Fibroblast of lung (primary cell): ENCODE data around the gene SYT7. TPM values are rescaled to one million over a fixed set of nuclear protein-coding genes. Genes with fewer than 3 reads are reported as not detected.

ENCODE experiments used
- DNase-seq, 2 donors: peaks; one replicate each; pipeline versions ENCODE4 v3.0.0 to v3.0.0-alpha.2; 2010; ENCODE audit warnings: low read depth in 2 of 2
- H2AFZ ChIP-seq: 2 replicates; pipeline ENCODE4 v1.5.1; 2012; ENCODE audit warnings: low read length, control low read depth, inconsistent platforms
- H3K27ac ChIP-seq: 2 replicates; pipeline ENCODE4 v1.5.1; 2011; ENCODE audit warnings: low read length, control low read depth; ENCODE audit not compliant: insufficient read depth
- H3K27me3 ChIP-seq: 2 replicates; pipeline ENCODE4 v1.5.1; 2011; ENCODE audit warnings: mild to moderate bottlenecking, low read length; ENCODE audit not compliant: control insufficient read depth, insufficient read depth
- H3K36me3 ChIP-seq: 2 replicates; pipeline ENCODE4 v1.5.1; 2011; ENCODE audit warnings: low read length; ENCODE audit not compliant: control insufficient read depth, insufficient read depth
- H3K4me1 ChIP-seq: 2 replicates; pipeline ENCODE4 v1.5.1; 2011; ENCODE audit warnings: low read length; ENCODE audit not compliant: control insufficient read depth, insufficient read depth; ENCODE audit errors: extremely low read depth
- H3K4me2 ChIP-seq: 2 replicates; pipeline ENCODE4 v1.5.1; 2011; ENCODE audit warnings: low read length, control low read depth; ENCODE audit not compliant: insufficient read depth; ENCODE audit errors: extremely low read depth
- H3K4me3 ChIP-seq, 4 experiments: fragments of 200-600 bp in 1 of 4; sonication (generic) in 1 of 4; replicated peaks in 1 of 4; 2 replicates each; pipeline ENCODE4 v1.5.1; 2011 to 2016; ENCODE audit warnings: low read length in 4 of 4, low read depth in 3 of 4, mild to moderate bottlenecking in 3 of 4, control low read depth in 2 of 4, inconsistent platforms in 1 of 4, mixed read lengths in 1 of 4; ENCODE audit not compliant: insufficient read depth in 1 of 4; ENCODE audit errors: control extremely low read depth in 1 of 4
- H3K79me2 ChIP-seq: 2 replicates; pipeline ENCODE4 v1.5.1; 2012; ENCODE audit warnings: mild to moderate bottlenecking, low read length, inconsistent platforms; ENCODE audit not compliant: control insufficient read depth, insufficient read depth
- H3K9ac ChIP-seq: 2 replicates; pipeline ENCODE4 v1.5.1; 2011; ENCODE audit warnings: mild to moderate bottlenecking, low read length, control low read depth; ENCODE audit not compliant: insufficient read depth
- H3K9me3 ChIP-seq: 2 replicates; pipeline ENCODE4 v1.5.1; 2012; ENCODE audit warnings: low read depth, low read length; ENCODE audit not compliant: control insufficient read depth, insufficient read depth
- H4K20me1 ChIP-seq: 2 replicates; pipeline ENCODE4 v1.5.1; 2011; ENCODE audit warnings: low read length; ENCODE audit not compliant: control insufficient read depth, insufficient read depth; ENCODE audit errors: extremely low read depth
- EZH2 ChIP-seq: IDR thresholded peaks from 2 replicates; pipeline ENCODE4 v1.5.1; 2012; ENCODE audit warnings: low read length, control low read depth, mild to moderate bottlenecking; ENCODE audit errors: missing control alignments
- polyA plus RNA-seq, 2 donors: library from polyadenylated mRNA; depleted of rRNA in 1 of 2; stranded (reverse) in 1 of 2; unstranded in 1 of 2; fragments of >200 nt; gene quantifications; 2 replicates each; pipeline ENCODE4 v1.2.1, GENCODE V29; 2011 to 2012; ENCODE audit warnings: missing spikeins in 1 of 2
- total RNA-seq: library from RNA; depleted of rRNA; stranded (reverse); fragments of >200 nt; gene quantifications from 2 replicates; pipeline ENCODE4 v1.2.1, GENCODE V29; 2014
- TF ChIP-seq, protein P1 (sequence below), 2 donors: IDR thresholded peaks in 1 of 2; conservative IDR thresholded peaks in 1 of 2; 1 replicate in 1 of 2; 2 replicates in 1 of 2; pipeline ENCODE4 v1.5.1; 2011 to 2012; ENCODE audit warnings: low read length in 2 of 2, control low read depth in 1 of 2, inconsistent platforms in 1 of 2, low read depth in 1 of 2, mild to moderate bottlenecking in 1 of 2

Gene SYT7
- total and polyA plus RNA-seq, 2 donors (not counting 1 experiment from before 2014, with no cell fraction given) = 2.5 to 25.9 TPM

DNA sequence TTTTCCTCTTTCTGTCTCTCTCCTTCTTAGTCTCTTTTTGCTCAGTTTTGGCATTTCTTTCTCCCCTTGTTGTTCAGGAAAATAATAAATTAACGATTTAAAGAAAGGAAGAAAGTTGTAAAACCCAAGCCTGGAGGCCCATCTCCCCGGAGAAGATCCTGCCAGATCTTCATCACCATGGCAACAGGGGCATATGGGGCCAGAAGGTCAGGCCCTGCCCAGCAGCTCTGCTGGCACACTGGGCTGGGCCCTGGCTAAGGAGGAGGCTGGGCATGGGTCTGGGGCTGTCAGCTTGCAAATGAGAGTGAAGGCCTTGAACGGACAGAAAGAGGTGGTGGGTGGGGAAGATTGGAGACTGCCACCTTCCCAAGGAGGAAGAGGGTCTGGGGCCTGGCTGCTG is 69.5 kb downstream of the SYT7 start:
- Histone ChIP-seq H3K27me3 (peaks cover 15% of the 10 kb centered on the region), H2AFZ (no peak overlapping the region), H3K36me3 (no peaks in the 10 kb centered on the region), H4K20me1 (no peaks in the 10 kb centered on the region), H3K4me3 (no peak overlapping the region), H3K4me2 (no peak overlapping the region), H3K27ac (no peak overlapping the region), H3K4me1 (no peaks in the 10 kb centered on the region), H3K79me2 (no peaks in the 10 kb centered on the region), H3K9me3 (no peaks in the 10 kb centered on the region), H3K9ac (no peak overlapping the region)
- DNase-seq = no peak
- TF ChIP-seq, protein P1, sequence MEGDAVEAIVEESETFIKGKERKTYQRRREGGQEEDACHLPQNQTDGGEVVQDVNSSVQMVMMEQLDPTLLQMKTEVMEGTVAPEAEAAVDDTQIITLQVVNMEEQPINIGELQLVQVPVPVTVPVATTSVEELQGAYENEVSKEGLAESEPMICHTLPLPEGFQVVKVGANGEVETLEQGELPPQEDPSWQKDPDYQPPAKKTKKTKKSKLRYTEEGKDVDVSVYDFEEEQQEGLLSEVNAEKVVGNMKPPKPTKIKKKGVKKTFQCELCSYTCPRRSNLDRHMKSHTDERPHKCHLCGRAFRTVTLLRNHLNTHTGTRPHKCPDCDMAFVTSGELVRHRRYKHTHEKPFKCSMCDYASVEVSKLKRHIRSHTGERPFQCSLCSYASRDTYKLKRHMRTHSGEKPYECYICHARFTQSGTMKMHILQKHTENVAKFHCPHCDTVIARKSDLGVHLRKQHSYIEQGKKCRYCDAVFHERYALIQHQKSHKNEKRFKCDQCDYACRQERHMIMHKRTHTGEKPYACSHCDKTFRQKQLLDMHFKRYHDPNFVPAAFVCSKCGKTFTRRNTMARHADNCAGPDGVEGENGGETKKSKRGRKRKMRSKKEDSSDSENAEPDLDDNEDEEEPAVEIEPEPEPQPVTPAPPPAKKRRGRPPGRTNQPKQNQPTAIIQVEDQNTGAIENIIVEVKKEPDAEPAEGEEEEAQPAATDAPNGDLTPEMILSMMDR (conservative IDR thresholded peaks at IDR 0.05 in 1 of 2, IDR thresholded peaks at IDR 0.05 in 1 of 2; ENCODE audit: low read depth in 1 of 2, low read length in 2 of 2) = no peak
- no peak for TF ChIP-seq EZH2

DNA sequence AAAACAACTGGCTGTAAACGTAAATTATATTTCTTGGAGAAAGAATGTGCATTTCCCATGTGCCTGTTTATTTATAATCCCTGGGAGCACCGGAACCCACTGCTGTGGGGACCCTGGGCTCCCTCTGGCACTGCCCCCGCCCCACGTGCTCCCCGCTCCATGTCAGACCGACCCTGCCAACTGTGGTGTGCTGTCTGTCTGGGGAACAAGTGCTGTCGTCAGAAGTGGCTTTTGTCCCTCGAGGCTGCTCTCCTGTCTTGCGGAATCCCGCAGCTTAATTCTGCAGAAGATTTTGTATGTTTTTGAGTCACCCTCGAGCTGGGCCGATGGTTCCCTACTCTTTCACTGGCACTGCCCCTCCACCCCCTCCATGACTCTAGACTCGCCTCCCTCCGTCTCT is 69.9 kb downstream of the SYT7 start:
- Histone ChIP-seq H3K4me1 (no peaks in the 10 kb centered on the region), H3K36me3 (no peaks in the 10 kb centered on the region), H3K27me3 (peaks cover 18% of the 10 kb centered on the region), H3K9me3 (no peaks in the 10 kb centered on the region), H3K4me2 (no peak overlapping the region), H3K9ac (no peak overlapping the region), H3K27ac (no peak overlapping the region), H3K79me2 (no peaks in the 10 kb centered on the region), H2AFZ (no peak overlapping the region), H4K20me1 (no peaks in the 10 kb centered on the region), H3K4me3 (no peak overlapping the region)
- no peak for DNase-seq
- TF ChIP-seq, protein P1 (conservative IDR thresholded peaks at IDR 0.05 in 1 of 2, IDR thresholded peaks at IDR 0.05 in 1 of 2; ENCODE audit: low read depth in 1 of 2, low read length in 2 of 2) = no peak
- no peak for TF ChIP-seq EZH2

DNA sequence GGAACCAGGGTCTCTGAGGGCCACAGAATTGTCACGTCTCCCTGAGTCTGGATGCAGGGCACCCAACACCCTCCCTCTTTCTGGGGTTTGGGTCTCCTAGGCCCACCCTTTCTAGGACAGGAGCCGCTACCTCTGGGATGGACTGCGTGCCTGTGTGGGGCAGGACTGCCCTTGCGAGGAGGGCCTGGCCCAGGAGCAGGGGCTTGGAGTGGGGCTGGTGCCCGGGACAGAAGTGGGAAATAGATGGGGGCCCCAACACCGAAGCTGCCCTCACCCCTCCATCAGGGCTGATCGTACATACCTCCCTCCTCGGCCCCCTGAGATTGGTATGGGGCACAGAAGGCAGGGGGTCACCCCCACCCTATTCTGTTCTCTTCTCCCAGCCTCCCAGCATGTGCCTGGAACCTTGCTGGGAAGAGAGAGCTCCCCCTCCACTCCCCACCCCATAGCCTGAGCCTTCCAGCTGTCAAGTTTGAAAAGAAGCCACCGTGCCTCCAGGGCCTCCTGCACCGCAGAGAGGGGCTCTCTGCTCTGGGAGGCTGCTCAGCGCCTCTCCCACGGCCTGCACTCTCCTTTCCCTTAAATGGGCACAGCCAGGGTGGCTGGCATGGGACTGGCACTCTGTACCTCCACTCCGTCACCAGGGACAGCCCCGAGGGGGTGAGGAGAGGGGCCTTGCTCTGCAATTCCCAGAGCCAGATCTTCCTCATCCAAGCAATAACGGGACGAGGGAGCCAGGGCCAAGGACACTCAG is 70.5 kb downstream of the SYT7 start:
- DNase-seq = no peak
- Histone ChIP-seq H3K27me3 (peaks cover 20% of the 10 kb centered on the region), H3K4me2 (no peak overlapping the region), H3K9ac (no peak overlapping the region), H3K4me3 (no peak overlapping the region), H3K27ac (no peak overlapping the region), H2AFZ (no peak overlapping the region), H4K20me1 (no peaks in the 10 kb centered on the region), H3K9me3 (no peaks in the 10 kb centered on the region), H3K36me3 (no peaks in the 10 kb centered on the region), H3K79me2 (no peaks in the 10 kb centered on the region), H3K4me1 (no peaks in the 10 kb centered on the region)
- no peak for TF ChIP-seq EZH2
- TF ChIP-seq, protein P1 (conservative IDR thresholded peaks at IDR 0.05 in 1 of 2, IDR thresholded peaks at IDR 0.05 in 1 of 2; ENCODE audit: low read depth in 1 of 2, low read length in 2 of 2) = no peak
